GM13976 (cell line): ENCODE results near the gene SHISAL2B.

Experiments used
- DNase-seq: peaks from one replicate; pipeline ENCODE4 v3.0.0; 2012; ENCODE audit warnings: low spot score
- CTCF ChIP-seq: IDR thresholded peaks from 2 replicates; pipeline ENCODE4 v1.5.1; 2012; ENCODE audit warnings: borderline replicate concordance, mild to moderate bottlenecking; ENCODE audit not compliant: insufficient read depth; ENCODE audit errors: extremely low read depth, missing control alignments, control extremely low read depth
- in situ Hi-C: fragments of 300-500 bp; cut with MboI; formaldehyde crosslinking; loops from one replicate; pipeline ENCODE4 v1.12.0; 2022; ENCODE audit warnings: low sequenced_read_pairs, mixed read lengths, inconsistent platforms; ENCODE audit not compliant: unreplicated experiment

The SHISAL2B gene

GRCh38 chr5:64690417-64691151 lies at the start of gene SHISAL2B:
Gene SHISAL2B, plus strand, starts transcription at chr5:64690503. Its CDS starts 121 bp downstream, at chr5:64690624.
- in situ Hi-C loops: no loop called here
- DNase-seq: peak; percentile 57
- TF ChIP-seq CTCF: no peak

- in situ Hi-C loops: loop anchor here (25.0 kb wide), 2 partner anchors 292 to 842 kb away; partner anchors contain the start of gene ADAMTS6
- no peak for DNase-seq
- no peak for TF ChIP-seq CTCF
Observed at GRCh38 chr5:64644831-64645230, 45.5 kb upstream of the SHISAL2B start.

- in situ Hi-C loops: loop anchor here (25.0 kb wide), 2 partner anchors 291 to 841 kb away; partner anchors contain the start of gene ADAMTS6
- DNase-seq: no peak
- TF ChIP-seq CTCF: no peak
Observed at GRCh38 chr5:64646169-64646568, 44.1 kb upstream of the SHISAL2B start.

GRCh38 chr5:64649512-64649911 lies 40.8 kb upstream of the SHISAL2B start:
- no peak for DNase-seq
- no peak for TF ChIP-seq CTCF
- in situ Hi-C loops: loop anchor here (25.0 kb wide), 2 partner anchors 288 to 838 kb away; partner anchors contain the start of gene ADAMTS6

- TF ChIP-seq CTCF: no peak
- DNase-seq: no peak
- in situ Hi-C loops: no loop called here
Observed at GRCh38 chr5:64653766-64654560, 36.3 kb upstream of the SHISAL2B start.

GRCh38 chr5:64654561-64654938 lies 35.8 kb upstream of the SHISAL2B start:
- in situ Hi-C loops: no loop called here
- TF ChIP-seq CTCF: no peak
- DNase-seq: no peak
